Skin epidermis (tissue), 12 donors: Measurements from ENCODE around the gene GMPR2.
A peak's percentile ranks its signal among the peaks of the same experiment; 100 is the strongest.
"Not testable (repeated sequence)": the region's sequence is repeated elsewhere in the genome, so short reads cannot be mapped to it uniquely, and the experiment has no call there.

Source experiments
- H3K27ac ChIP-seq, 21 experiments: fragments of 200-600 bp; sonication (generic) in 11 of 21; one replicate each; pipeline ENCODE4 v1.5.0; 2020; ENCODE audit warnings: mild to moderate bottlenecking in 3 of 21, inconsistent platforms in 2 of 21, moderate library complexity in 2 of 21
- H3K4me3 ChIP-seq, 7 experiments: fragments of 200-600 bp; sonication (generic) in 2 of 7; one replicate each; pipeline ENCODE4 v1.5.0; 2020; ENCODE audit warnings: inconsistent platforms in 2 of 7, mild to moderate bottlenecking in 2 of 7, moderate library complexity in 1 of 7

Gene GMPR2

DNA sequence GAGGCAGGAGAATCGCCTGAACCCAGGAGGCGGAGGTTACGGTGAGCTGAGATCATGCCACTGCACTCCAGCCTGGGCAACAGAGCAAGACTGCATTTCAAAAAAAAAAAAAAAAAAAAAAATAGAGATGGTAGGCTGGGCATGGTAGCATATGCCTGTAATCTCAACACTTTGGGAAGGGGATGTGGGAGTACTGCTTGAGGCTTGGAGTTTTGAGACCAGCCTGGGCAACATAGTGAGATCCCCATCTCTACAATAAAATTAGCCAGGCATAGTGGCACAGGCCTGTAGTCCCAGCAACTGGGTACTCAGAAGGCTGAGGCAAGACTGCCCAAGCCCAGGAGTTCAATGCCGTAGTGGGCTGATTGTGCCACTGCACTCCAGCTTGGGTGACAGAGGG is 9.7 kb upstream of the GMPR2 start:
- H3K4me3 ChIP-seq, H3K27ac ChIP-seq: not testable (repeated sequence)

DNA sequence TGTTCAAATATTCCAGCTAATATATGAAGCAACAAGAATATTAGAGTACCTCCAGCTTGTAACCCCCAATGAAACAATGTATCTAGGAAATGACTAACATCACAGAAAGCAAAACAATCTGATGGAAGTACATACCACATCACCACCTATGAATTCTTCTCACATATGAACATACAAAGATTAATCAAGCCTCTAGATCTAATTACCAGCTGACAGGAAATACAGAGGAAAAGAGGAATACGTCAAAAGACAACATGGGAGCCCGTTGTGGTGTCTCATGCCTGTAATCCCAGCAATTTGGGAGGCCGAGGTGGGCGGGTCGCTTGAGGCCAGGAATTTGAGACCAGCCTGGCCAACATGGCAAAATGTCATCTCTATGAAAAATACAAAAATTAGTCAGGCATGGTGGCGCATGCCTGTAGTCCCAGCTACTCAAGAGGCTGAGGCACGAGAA is 8.1 kb upstream of the GMPR2 start:
- Histone ChIP-seq H3K27ac (peak overlapping the region in 4 of 21 experiments; percentile 13 to 62 (median 25)), H3K4me3 (no peak overlapping the region)

- Histone ChIP-seq H3K4me3 (no peak overlapping the region), H3K27ac (no peak overlapping the region)
These were observed 6.3 kb upstream of the GMPR2 start for GRCh38 chr14:24226473-24226872.

DNA sequence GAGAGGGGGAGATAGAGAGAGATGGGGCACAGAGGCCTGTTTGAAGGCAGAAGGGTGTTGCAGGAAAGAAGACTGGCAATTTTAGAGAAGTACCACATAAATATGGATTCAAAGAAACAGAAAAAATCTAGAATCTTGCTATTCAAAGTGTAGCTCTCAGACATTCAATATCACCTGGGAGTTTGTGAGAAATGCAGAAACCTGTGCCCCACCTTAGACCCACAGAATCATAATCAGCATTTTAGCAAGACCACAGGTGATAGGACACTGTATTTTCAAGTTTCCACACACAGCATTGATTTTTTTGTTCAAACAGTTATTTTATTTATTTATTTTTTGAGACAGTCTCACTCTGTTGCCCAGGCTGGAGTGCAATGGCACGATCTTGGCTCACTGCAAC is 3.8 kb upstream of the GMPR2 start:
- Histone ChIP-seq H3K4me3 (no peak overlapping the region), H3K27ac (no peak overlapping the region)

DNA sequence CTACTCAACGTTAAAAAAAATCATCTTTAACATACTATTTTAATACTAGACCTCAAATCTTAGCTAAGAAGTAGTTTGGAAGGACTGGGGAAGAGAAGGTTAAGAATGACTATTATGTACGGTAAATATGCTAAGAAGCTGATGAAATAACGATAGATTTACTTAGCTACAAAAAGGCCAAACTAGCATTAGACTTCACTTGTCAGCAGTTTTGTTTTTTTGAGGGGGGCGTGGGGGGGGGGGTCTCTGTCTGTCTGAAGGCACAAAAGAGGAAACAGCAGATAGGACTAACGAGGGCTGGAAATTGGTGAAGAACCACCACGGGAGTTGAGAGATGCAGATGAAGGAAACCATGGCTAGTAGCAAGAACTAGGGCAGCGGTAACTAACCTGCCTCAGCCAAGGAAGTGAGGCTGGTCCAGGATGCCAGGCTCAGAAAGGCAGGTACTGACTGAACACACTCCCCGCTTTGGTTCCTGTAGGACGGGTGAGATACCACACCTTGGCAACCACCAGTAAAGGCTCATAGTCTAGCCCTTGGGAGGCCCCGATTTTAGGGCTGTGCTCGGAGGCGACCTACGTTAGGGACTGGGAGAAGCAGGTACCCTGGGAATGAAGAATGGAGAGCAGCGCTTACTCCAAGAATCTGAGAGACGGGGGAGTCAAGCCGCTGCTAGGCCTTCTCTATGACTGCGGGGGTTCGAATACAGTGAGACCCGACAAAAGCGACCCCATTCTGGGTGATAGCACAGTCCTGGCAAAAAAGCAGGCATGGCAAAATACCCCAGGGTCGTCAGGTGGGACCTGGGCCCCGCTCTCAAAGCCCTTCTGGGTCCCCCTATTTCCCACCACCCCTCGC is 1.2 kb upstream of the GMPR2 start:
- peak overlapping the region; percentile 17 to 97 (median 90) for H3K27ac ChIP-seq

DNA sequence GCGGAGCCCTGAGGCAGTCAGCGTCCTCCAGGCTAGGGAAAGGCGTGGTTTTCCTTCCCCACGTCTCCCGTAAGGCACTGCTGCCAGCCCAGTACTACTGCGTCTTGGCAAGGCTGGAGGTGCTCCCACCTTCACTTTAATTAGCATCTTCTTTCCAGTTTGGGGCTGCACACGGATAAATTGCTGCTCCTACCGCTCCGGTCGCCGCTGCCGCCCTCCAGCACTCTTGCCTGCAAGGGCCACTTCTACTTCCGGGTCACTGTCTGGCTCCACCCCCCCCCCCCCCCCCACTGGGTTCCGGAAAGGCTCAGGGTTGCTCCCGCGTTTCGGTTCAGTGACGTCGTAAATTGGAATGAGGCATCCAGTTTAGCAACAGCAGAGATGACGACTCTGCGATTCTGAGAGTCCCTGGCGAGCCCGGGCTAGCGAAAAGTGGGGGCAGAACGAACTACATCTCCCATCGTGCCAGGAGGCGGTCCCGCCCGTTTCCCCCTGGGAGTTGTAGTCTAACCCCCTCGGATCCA is 546 bp upstream of the GMPR2 start, which contains the start of gene NEDD8:
TSS of gene NEDD8 (minus strand) at position 247 of the 524 bp plus-strand sequence. CDS start at position 147, 100 bp downstream.
- Histone ChIP-seq H3K27ac (peak within 1 kb of the TSS; percentile 17 to 97 (median 90)), H3K4me3 (peak within 1 kb of the TSS; percentile 59 to 87 (median 69))

More for the DNA sequence above, 1.2 kb upstream of the GMPR2 start:
- peak overlapping the region; percentile 59 to 87 (median 69) for H3K4me3 ChIP-seq

GRCh38 chr14:24233538-24233866 is 773 bp downstream of the GMPR2 start:
- Histone ChIP-seq H3K27ac (peak overlapping the region in 16 of 21 experiments; percentile 78 to 97 (median 91)), H3K4me3 (peak overlapping the region; percentile 59 to 87 (median 69))

DNA sequence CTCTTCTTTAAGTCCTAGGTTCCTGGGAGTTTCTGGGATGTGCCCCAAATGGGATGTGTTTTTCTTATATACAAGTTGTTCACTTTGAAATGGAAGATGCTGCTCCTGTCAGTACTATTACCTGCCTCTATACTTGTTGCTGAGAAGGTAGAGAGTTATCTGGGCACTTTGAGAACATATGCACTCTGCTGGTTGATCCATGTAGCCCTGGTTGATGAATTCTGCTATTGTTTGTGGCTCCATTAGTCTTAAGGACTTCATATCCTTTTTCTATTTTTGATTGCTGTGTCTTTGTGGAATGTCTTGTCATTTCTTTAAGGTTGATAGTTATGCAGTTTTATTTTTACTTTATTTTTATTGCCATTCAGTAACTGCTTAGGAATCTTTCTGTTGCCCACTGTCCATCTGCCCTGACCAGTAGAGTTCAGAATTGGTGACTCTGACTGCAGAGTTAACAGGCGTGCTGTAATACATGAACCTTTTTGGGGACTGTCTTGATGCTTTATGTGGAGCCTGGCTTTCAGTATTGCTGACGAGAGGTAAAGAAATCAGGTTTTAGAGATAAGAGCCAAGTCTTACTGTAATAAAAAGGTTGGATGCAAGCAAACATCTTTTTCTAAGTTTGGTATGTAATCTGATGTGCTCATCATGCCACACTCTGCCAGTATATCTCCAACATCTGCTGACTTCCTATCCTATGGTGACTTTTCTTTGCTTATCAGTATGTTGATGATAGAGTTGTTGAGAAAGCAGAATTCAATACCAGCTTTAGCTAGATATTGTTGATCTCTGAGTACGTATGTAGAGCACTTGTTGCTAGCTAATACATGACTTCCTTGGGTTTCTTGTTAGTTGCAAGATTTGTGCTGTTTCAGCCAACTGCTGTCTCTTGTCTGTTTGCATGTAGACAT is 1.6 kb downstream of the GMPR2 start:
- peak overlapping the region in 3 of 21 experiments; percentile 6 to 92 (median 91) for H3K27ac ChIP-seq

GRCh38 chr14:24235804-24236688 is 3.3 kb downstream of the GMPR2 start:
- peak overlapping the region in 3 of 21 experiments; percentile 13 to 29 (median 19) for H3K27ac ChIP-seq

More for the DNA sequence above, 1.6 kb downstream of the GMPR2 start:
- no peak overlapping the region for H3K4me3 ChIP-seq

DNA sequence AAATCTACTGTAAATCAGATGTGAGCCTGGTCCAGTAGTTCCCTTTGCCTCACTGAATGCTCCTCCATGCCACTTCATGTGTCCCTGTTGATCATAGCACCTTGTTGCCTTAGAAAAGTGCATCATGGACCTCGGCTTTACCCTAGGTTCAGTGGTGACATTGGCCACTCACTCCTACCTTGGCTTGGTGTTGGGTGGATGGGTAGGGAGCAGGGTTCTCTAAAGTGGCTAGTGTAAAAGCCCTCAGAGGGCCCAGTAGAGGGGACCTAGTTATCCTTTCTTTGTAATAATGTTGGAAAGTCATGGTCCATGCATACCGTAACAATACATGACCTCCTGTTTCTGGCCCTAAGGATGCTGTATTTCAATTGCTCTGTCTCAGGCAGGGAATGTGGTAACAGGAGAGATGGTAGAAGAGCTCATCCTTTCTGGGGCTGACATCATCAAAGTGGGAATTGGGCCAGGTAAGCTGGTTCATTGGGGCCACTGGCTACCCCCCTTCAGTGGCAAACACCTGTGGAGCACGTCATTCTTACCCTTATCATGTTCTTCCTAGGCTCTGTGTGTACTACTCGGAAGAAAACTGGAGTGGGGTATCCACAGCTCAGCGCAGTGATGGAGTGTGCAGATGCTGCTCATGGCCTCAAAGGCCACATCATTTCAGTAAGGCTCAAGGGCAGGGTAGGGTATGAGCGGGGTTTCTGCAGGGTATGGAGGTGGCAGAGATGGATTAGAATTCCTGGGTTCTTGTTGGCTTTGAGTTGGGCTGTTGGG is 4.1 kb downstream of the GMPR2 start:
- no peak overlapping the region for H3K27ac ChIP-seq
- no peak overlapping the region for H3K4me3 ChIP-seq

More at GRCh38 chr14:24235804-24236688, 3.3 kb downstream of the GMPR2 start:
- no peak overlapping the region for H3K4me3 ChIP-seq

DNA sequence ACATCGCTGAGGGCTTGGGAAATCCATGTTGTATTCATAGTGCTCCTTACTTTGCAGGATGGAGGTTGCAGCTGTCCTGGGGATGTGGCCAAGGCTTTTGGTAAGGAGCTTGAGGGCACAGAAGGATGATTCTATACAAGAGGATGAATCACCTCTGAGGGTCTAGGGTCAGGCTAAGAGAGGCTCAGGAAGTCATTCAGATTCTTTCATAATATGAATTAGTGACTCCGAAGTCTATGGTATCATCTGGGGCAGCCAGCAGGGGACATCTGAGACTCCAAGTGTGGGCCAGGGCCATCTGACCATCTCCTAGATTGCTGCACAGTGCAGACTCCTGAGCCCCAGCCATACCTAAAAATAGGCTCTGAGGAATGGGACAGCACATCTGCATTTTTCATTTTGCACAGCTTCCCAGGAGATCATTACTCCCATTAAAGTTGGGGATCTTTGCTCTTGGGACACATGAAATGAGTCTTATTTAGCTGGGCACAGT is 4.8 kb downstream of the GMPR2 start:
- Histone ChIP-seq H3K27ac (no peak overlapping the region), H3K4me3 (no peak overlapping the region)

DNA sequence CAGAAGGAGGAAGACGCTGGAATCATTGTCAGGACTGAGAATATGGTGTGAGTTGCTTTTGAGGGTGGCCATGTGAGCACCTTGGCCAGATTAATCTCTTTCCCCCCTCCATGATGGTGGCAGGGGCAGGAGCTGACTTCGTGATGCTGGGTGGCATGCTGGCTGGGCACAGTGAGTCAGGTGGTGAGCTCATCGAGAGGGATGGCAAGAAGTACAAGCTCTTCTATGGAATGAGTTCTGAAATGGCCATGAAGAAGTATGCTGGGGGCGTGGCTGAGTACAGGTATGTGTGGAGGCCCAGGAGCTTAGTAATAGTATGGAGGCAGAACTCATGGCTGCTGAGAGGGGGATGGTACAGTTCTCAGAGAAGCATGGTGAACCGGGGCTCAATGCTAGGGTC is 5.4 kb downstream of the GMPR2 start:
- Histone ChIP-seq H3K4me3 (no peak overlapping the region), H3K27ac (peak overlapping the region in 1 of 21 experiments; percentile 6)

GRCh38 chr14:24238527-24239037 is 5.9 kb downstream of the GMPR2 start:
- H3K27ac ChIP-seq: peak overlapping the region in 1 of 21 experiments; percentile 6
- no peak overlapping the region for H3K4me3 ChIP-seq

DNA sequence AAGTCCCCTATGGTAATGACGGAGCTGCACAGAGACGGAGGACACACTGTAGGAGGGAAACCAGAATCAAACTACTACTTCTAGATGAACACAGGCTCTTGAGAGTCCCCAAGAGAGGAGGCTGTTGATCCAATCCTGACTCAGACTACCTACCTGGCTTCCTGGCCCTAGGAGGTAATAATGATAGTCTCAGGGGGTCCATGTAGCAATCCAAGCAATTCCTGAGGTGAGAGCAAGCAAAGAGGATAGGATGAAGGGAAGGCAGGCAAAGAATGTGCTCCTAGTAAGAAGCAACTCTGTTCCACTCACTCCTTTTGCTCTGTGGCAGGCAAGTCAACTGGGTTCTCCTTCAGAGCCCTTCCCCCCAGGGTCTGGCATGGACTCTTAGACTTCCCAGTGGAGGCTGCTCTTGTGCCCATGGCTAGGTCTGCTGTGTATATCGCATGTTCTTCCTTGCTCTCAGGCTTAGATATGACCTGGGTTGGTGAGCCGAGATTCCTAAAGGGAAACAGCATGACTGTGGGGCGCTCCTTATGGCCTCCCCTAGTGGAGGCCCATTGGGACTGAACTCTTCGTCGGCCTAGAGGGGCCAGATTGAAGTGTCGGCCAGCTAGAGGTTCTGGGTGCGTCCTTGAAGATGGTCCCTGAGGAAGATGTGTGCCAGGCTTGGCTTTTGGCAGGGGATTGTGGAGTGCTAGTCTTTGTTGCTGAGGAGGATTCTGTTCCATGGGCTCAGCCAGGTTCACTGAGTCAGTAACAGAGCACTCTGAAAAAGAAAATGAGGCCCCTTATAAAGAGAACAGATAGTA is 7.6 kb downstream of the GMPR2 start:
- Histone ChIP-seq H3K4me3 (no peak overlapping the region), H3K27ac (peak overlapping the region in 9 of 21 experiments; percentile 42 to 99 (median 97))

GRCh38 chr14:24241829-24242443 is 9.2 kb downstream of the GMPR2 start:
- Histone ChIP-seq H3K4me3 (peak overlapping the region; percentile 49 to 73 (median 60)), H3K27ac (peak overlapping the region; percentile 38 to 100 (median 98))

DNA sequence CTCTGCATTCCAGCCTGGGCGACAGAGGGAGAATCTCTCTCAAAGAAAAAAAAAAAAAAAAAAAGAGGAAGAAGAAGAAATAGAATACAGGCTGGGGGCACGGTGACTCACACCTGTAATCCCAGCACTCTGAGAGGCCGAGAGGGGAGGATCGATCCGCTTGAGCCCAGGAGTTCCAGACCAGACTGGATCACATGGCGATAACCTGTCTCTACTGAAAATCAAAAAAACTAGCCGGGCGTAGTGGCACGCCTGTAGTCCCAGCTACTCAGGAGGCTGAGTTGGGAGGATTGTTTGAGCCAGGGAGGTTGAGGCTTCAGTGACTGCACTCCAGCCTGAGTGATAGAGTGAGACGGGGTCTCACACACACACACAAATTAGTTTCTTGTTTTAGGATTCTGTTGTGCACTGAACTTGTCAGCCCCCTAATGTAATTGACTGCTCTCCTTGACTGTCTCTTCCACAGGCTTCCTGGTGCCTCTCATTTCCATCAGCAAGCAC is 10.7 kb downstream of the GMPR2 start:
- H3K27ac ChIP-seq: peak overlapping the region in 20 of 21 experiments; percentile 92 to 100 (median 98)

More for the DNA sequence above, 10.7 kb downstream of the GMPR2 start:
- H3K4me3 ChIP-seq: peak overlapping the region; percentile 49 to 73 (median 60)
